Lower leg skin (tissue), 3 donors: Measurements from ENCODE around the gene AQP2.

Experiments
- POLR2A ChIP-seq, 2 donors: fragments of 450-650 bp; IDR thresholded peaks; one replicate each; pipeline ENCODE4 v1.6.1; 2016 to 2017; ENCODE audit warnings: antibody characterized with exemption in 2 of 2, mild to moderate bottlenecking in 1 of 2, moderate library complexity in 1 of 2
- TF ChIP-seq, protein P1 (sequence below), 3 donors: fragments of 450-650 bp; IDR thresholded peaks; one replicate each; pipeline ENCODE4 v1.5.1; 2016; ENCODE audit warnings: antibody characterized with exemption in 3 of 3, mild to moderate bottlenecking in 3 of 3, moderate library complexity in 2 of 3

DNA sequence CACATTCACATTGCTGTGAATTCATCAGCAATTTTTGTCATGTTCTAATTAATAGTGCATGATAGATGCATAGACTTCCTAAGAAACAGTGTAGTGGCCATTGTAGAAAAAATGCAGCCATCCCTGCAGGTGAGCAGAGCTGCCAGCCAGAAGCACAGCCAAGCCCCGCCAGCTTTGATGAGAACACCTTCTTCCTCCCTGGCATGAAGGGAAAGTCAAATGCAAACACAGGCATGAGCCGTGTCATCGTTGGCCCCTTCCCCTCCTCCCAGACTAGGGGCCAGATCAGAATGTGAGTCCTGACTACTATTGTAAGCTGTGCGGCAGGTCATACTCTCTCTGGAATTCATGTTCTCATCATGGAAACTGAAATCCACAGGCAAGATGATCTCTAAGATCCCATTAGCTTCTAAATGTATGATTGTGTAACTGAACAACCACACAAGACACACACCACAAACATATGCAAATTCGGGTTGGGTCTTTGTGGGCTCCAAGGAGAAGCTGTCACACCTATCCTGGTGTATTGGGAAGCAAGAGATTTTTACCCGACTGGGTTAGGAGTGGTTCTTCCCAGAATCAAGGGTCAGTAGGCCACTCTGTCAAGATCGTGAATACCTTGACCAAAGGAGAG, 2.8 kb upstream of the AQP2 start:
- TF ChIP-seq, protein P1, sequence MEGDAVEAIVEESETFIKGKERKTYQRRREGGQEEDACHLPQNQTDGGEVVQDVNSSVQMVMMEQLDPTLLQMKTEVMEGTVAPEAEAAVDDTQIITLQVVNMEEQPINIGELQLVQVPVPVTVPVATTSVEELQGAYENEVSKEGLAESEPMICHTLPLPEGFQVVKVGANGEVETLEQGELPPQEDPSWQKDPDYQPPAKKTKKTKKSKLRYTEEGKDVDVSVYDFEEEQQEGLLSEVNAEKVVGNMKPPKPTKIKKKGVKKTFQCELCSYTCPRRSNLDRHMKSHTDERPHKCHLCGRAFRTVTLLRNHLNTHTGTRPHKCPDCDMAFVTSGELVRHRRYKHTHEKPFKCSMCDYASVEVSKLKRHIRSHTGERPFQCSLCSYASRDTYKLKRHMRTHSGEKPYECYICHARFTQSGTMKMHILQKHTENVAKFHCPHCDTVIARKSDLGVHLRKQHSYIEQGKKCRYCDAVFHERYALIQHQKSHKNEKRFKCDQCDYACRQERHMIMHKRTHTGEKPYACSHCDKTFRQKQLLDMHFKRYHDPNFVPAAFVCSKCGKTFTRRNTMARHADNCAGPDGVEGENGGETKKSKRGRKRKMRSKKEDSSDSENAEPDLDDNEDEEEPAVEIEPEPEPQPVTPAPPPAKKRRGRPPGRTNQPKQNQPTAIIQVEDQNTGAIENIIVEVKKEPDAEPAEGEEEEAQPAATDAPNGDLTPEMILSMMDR (IDR thresholded peaks at IDR 0.05), result no peak
- no peak for TF ChIP-seq POLR2A (IDR thresholded peaks at IDR 0.05)
